HEK293 (cell line): ENCODE measurements around the gene RSPH9.
A peak's percentile ranks its signal among the peaks of the same experiment; 100 is the strongest.

Experiments used
- CTCF ChIA-PET: fragments of 350-600 bp; formaldehyde crosslinking; extraction: SDS; loops from one replicate; lab custom pipeline; 2021; ENCODE audit warnings: antibody characterized with exemption; lab: Yijun Ruan, JAX
- POLR2A ChIA-PET: fragments of 300-600 bp; formaldehyde crosslinking; extraction: SDS; loops from one replicate; lab custom pipeline; 2020; ENCODE audit warnings: antibody characterized with exemption, inconsistent platforms; lab: Yijun Ruan, JAX
- H3K27ac ChIP-seq: fragments of 200-500 bp; sonication (Bioruptor generic); 2 replicates; pipeline ENCODE4 v1.5.1; 2014; ENCODE audit warnings: low read depth, low read length, control low read depth, inconsistent platforms; ENCODE audit errors: extremely low read depth
- H3K36me3 ChIP-seq, 2 experiments: fragments of 200-500 bp in 1 of 2; sonication (Bioruptor generic) in 1 of 2; 1 replicate in 1 of 2; 2 replicates in 1 of 2; pipeline ENCODE4 v1.5.1; 2014 to 2017; ENCODE audit warnings: inconsistent platforms in 2 of 2, low read length in 2 of 2; ENCODE audit not compliant: control insufficient read depth in 2 of 2, insufficient read depth in 1 of 2
- H3K4me1 ChIP-seq: fragments of 200-500 bp; sonication (Bioruptor generic); 2 replicates; pipeline ENCODE4 v1.5.1; 2014; ENCODE audit warnings: mild to moderate bottlenecking, low read length, inconsistent platforms; ENCODE audit not compliant: control insufficient read depth, insufficient read depth
- H3K4me3 ChIP-seq: 2 replicates; pipeline ENCODE4 v1.5.1; 2011; ENCODE audit warnings: low read depth, mild to moderate bottlenecking, control low read depth, low read length, moderate library complexity
- H3K9me3 ChIP-seq: fragments of 200-500 bp; sonication (Bioruptor generic); 2 replicates; pipeline ENCODE4 v1.5.1; 2014; ENCODE audit warnings: low read depth, low read length, inconsistent platforms; ENCODE audit not compliant: control insufficient read depth, insufficient read depth
- EGR2 ChIP-seq: fragments of 450-650 bp; formaldehyde crosslinking; IDR thresholded peaks from 2 replicates; pipeline ENCODE4 v1.5.1; 2016; ENCODE audit warnings: low read depth, missing biosample characterization, missing genetic modification characterization
- KLF17 ChIP-seq: fragments of 450-650 bp; formaldehyde crosslinking; IDR thresholded peaks from 2 replicates; pipeline ENCODE4 v1.5.1; 2016; ENCODE audit warnings: missing biosample characterization, missing genetic modification characterization
- PRDM10 ChIP-seq: fragments of 450-650 bp; formaldehyde crosslinking; IDR thresholded peaks from 2 replicates; pipeline ENCODE4 v1.5.1; 2016; ENCODE audit warnings: missing biosample characterization, missing genetic modification characterization
- SP7 ChIP-seq: fragments of 450-650 bp; formaldehyde crosslinking; IDR thresholded peaks from 2 replicates; pipeline ENCODE4 v1.5.1; 2016; ENCODE audit warnings: missing biosample characterization, missing genetic modification characterization
- ZFHX2 ChIP-seq: fragments of 450-650 bp; formaldehyde crosslinking; conservative IDR thresholded peaks from 2 replicates; pipeline ENCODE4 v1.5.1; 2016; ENCODE audit warnings: missing biosample characterization, missing genetic modification characterization
- ZNF175 ChIP-seq: fragments of 450-650 bp; formaldehyde crosslinking; IDR thresholded peaks from 2 replicates; pipeline ENCODE4 v1.5.1; 2016; ENCODE audit warnings: missing biosample characterization, missing genetic modification characterization
- ZNF362 ChIP-seq: fragments of 450-650 bp; formaldehyde crosslinking; IDR thresholded peaks from 2 replicates; pipeline ENCODE4 v1.5.1; 2016; ENCODE audit warnings: missing biosample characterization, missing genetic modification characterization
- ZNF518A ChIP-seq: fragments of 450-650 bp; formaldehyde crosslinking; conservative IDR thresholded peaks from 2 replicates; pipeline ENCODE4 v1.5.1; 2016; ENCODE audit warnings: low read depth, missing biosample characterization, missing genetic modification characterization
- ZNF623 ChIP-seq: fragments of 450-650 bp; formaldehyde crosslinking; IDR thresholded peaks from 2 replicates; pipeline ENCODE4 v1.5.1; 2016; ENCODE audit warnings: missing biosample characterization, missing genetic modification characterization
- ZNF664 ChIP-seq: fragments of 450-650 bp; formaldehyde crosslinking; IDR thresholded peaks from 2 replicates; pipeline ENCODE4 v1.5.1; 2016; ENCODE audit warnings: missing biosample characterization, missing genetic modification characterization
- TF ChIP-seq, protein P1 (sequence below): fragments of 450-650 bp; formaldehyde crosslinking; IDR thresholded peaks from 2 replicates; pipeline ENCODE4 v1.5.0; 2017; ENCODE audit warnings: missing biosample characterization, missing genetic modification characterization, borderline replicate concordance
- TF ChIP-seq, protein P2 (sequence below): fragments of 450-650 bp; formaldehyde crosslinking; IDR thresholded peaks from 2 replicates; pipeline ENCODE4 v1.5.1; 2017; ENCODE audit warnings: missing biosample characterization, missing genetic modification characterization

Gene RSPH9

GRCh38 chr6:43707767-43708166 is 62.9 kb downstream of the RSPH9 start (continued):
- TF ChIP-seq PRDM10 (tag by site-specific recombination) = peak; percentile 58
- TF ChIP-seq, all 188 proteins: peak for 34

DNA sequence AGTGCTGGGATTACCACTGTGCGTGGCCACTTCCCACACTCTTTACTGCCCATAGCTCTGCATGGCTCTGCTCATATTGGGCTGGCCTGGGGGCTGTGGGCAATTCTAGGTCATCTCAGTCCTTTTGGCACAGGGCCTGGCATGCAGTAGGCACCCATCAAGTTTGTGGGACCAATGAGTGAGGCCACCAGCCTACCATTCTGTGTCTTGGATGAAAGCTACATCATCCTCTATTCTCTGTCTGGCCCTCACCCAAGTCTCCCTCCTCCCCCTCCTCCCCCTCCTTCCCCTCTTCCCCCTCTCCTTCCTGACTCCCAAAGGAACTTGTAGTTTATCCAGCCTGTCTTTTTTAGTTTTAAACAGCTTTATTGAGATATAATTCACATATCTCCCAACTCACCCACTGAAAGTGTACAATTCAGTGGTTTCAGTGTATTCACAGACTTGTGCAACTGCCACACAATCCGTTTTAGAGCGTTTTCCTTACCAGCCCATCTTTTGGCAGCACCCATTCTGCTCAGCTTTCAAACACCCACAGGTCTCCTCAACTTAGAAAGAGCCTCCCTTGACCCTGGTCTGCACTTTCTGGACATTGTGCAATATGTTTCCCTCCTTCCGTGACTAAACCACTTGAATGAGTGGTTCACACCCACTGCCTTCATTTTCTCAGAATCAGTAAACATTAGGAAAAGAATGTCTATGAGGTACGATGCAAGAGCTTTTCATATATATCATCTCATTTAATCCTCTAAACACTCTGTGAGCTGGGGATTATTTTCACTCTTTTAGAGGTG is 64.2 kb downstream of the RSPH9 start:
- H3K27ac ChIP-seq = no peak overlapping the region
- ChIA-PET CTCF (interaction anchor here (0.6 to 2.1 kb wide), 4 partner anchors 16 to 446 kb away, joined by 3 to 11 read pairs (median 4); no protein-coding TSS in a partner anchor), POLR2A (interaction anchor here (0.6 to 0.8 kb wide), 3 partner anchors 21 to 556 kb away, joined by 4 to 6 read pairs (median 5); partner anchors contain the start of gene MRPS18A)

More for the DNA sequence above, 64.2 kb downstream of the RSPH9 start:
- Histone ChIP-seq H3K4me1 (peaks cover 9% of the 10 kb centered on the region), H3K36me3 (no peaks in the 10 kb centered on the region), H3K4me3 (no peak overlapping the region), H3K9me3 (no peaks in the 10 kb centered on the region)
- TF ChIP-seq EGR2 (peak; percentile 76), ZNF664 (tag by site-specific recombination) (peak; percentile 86), SP7 (peak; percentile 39; the same call in 1 of the 2 replicates), ZNF623 (no peak), ZNF518A (no peak), ZNF362 (tag by site-specific recombination) (no peak), ZNF175 (tag by site-specific recombination) (no peak), ZFHX2 (peak; percentile 87), KLF17 (peak; percentile 35; the same call in 1 of the 2 replicates)
- TF ChIP-seq, protein P1, sequence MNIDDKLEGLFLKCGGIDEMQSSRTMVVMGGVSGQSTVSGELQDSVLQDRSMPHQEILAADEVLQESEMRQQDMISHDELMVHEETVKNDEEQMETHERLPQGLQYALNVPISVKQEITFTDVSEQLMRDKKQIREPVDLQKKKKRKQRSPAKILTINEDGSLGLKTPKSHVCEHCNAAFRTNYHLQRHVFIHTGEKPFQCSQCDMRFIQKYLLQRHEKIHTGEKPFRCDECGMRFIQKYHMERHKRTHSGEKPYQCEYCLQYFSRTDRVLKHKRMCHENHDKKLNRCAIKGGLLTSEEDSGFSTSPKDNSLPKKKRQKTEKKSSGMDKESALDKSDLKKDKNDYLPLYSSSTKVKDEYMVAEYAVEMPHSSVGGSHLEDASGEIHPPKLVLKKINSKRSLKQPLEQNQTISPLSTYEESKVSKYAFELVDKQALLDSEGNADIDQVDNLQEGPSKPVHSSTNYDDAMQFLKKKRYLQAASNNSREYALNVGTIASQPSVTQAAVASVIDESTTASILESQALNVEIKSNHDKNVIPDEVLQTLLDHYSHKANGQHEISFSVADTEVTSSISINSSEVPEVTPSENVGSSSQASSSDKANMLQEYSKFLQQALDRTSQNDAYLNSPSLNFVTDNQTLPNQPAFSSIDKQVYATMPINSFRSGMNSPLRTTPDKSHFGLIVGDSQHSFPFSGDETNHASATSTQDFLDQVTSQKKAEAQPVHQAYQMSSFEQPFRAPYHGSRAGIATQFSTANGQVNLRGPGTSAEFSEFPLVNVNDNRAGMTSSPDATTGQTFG (tag by site-specific recombination) = no peak
- TF ChIP-seq, protein P2, sequence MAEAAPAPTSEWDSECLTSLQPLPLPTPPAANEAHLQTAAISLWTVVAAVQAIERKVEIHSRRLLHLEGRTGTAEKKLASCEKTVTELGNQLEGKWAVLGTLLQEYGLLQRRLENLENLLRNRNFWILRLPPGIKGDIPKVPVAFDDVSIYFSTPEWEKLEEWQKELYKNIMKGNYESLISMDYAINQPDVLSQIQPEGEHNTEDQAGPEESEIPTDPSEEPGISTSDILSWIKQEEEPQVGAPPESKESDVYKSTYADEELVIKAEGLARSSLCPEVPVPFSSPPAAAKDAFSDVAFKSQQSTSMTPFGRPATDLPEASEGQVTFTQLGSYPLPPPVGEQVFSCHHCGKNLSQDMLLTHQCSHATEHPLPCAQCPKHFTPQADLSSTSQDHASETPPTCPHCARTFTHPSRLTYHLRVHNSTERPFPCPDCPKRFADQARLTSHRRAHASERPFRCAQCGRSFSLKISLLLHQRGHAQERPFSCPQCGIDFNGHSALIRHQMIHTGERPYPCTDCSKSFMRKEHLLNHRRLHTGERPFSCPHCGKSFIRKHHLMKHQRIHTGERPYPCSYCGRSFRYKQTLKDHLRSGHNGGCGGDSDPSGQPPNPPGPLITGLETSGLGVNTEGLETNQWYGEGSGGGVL = peak; percentile 74
